Prostate gland (tissue), 2 donors: Measurements from ENCODE around the gene ZNF143.

ENCODE experiments used
- POLR2A ChIP-seq: fragments of 450-650 bp; IDR thresholded peaks from one replicate; pipeline ENCODE4 v1.6.1; 2016; ENCODE audit warnings: antibody characterized with exemption, mild to moderate bottlenecking
- TF ChIP-seq, protein P1 (sequence below), 4 experiments: fragments of 200-600 bp in 2 of 4; fragments of 450-650 bp in 2 of 4; sonication (generic) in 2 of 4; IDR thresholded peaks; 1 replicate in 3 of 4; 2 replicates in 1 of 4; pipeline ENCODE4 v1.5.1; 2016 to 2019; ENCODE audit warnings: antibody characterized with exemption in 4 of 4, mild to moderate bottlenecking in 2 of 4, moderate library complexity in 2 of 4

DNA sequence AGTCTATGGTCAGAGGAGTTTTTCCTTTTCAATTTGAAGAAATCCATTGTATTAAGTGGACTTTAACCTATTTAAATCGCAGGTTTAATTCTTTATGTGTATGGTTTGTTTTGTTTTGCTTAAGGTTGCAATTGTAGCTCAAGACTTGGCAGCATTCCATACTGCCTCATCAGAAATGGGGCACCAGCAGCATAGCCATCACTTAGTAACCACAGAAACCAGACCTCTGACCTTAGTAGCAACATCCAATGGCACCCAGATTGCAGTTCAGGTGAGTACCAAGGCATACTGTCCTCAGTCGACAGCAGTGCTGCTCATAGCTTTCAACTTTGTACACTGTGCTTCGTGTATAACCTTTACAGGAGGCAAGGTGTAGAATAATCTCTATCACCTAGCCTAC lies 64.3 kb downstream of the ZNF143 start:
- TF ChIP-seq, protein P1, sequence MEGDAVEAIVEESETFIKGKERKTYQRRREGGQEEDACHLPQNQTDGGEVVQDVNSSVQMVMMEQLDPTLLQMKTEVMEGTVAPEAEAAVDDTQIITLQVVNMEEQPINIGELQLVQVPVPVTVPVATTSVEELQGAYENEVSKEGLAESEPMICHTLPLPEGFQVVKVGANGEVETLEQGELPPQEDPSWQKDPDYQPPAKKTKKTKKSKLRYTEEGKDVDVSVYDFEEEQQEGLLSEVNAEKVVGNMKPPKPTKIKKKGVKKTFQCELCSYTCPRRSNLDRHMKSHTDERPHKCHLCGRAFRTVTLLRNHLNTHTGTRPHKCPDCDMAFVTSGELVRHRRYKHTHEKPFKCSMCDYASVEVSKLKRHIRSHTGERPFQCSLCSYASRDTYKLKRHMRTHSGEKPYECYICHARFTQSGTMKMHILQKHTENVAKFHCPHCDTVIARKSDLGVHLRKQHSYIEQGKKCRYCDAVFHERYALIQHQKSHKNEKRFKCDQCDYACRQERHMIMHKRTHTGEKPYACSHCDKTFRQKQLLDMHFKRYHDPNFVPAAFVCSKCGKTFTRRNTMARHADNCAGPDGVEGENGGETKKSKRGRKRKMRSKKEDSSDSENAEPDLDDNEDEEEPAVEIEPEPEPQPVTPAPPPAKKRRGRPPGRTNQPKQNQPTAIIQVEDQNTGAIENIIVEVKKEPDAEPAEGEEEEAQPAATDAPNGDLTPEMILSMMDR (IDR thresholded peaks at IDR 0.05) = no peak
- TF ChIP-seq POLR2A = no peak
